Keratinocyte (primary cell): ENCODE results near the gene SLC6A9. TPM values are rescaled to one million over a fixed set of nuclear protein-coding genes. Genes with fewer than 3 reads are reported as not detected.

ENCODE experiments used
- DNase-seq: peaks from one replicate; pipeline ENCODE4 v3.0.0-alpha.2; 2011; ENCODE audit warnings: low read depth, missing footprints, low spot score
- FAIRE-seq: peaks from 2 replicates; lab custom pipeline; 2011; peaks lifted over from hg19 to GRCh38; lab: Jason Lieb, UNC
- H2AFZ ChIP-seq: 2 replicates; pipeline ENCODE4 v1.6.0; 2012; ENCODE audit warnings: low read length, control low read depth, inconsistent platforms; ENCODE audit not compliant: control insufficient read depth
- H3K27ac ChIP-seq: 2 replicates; pipeline ENCODE4 v1.5.1; 2011; ENCODE audit warnings: low read length; ENCODE audit not compliant: control insufficient read depth, insufficient read depth
- H3K27me3 ChIP-seq: 3 replicates; pipeline ENCODE4 v1.6.0; 2011; ENCODE audit warnings: low read length; ENCODE audit not compliant: control insufficient read depth, insufficient read depth; ENCODE audit errors: extremely low read depth
- H3K36me3 ChIP-seq, 2 experiments: 2 replicates in 1 of 2; 3 replicates in 1 of 2; pipeline ENCODE4 v1.5.1; 2011; ENCODE audit warnings: low read length in 2 of 2, mild to moderate bottlenecking in 1 of 2; ENCODE audit not compliant: control insufficient read depth in 2 of 2, insufficient read depth in 2 of 2; ENCODE audit errors: extremely low read depth in 1 of 2
- H3K4me1 ChIP-seq: 3 replicates; pipeline ENCODE4 v1.5.1; 2011; ENCODE audit warnings: low read length; ENCODE audit not compliant: control insufficient read depth, insufficient read depth; ENCODE audit errors: extremely low read depth
- H3K4me2 ChIP-seq: 3 replicates; pipeline ENCODE4 v1.6.0; 2011; ENCODE audit warnings: low read depth, low read length; ENCODE audit not compliant: control insufficient read depth, insufficient read depth; ENCODE audit errors: extremely low read depth
- H3K4me3 ChIP-seq, 3 experiments: fragments of 200-600 bp in 1 of 3; sonication (generic) in 1 of 3; 2 replicates in 2 of 3; 3 replicates in 1 of 3; pipeline ENCODE4 v1.5.1; 2011 to 2016; ENCODE audit warnings: low read length in 3 of 3, mild to moderate bottlenecking in 3 of 3, control low read depth in 2 of 3, inconsistent platforms in 1 of 3, low read depth in 1 of 3, mixed read lengths in 1 of 3, mixed run types in 1 of 3, moderate library complexity in 1 of 3; ENCODE audit not compliant: control insufficient read depth in 2 of 3, insufficient read depth in 2 of 3; ENCODE audit errors: extremely low read depth in 1 of 3
- H3K79me2 ChIP-seq: 2 replicates; pipeline ENCODE4 v1.6.0; 2012; ENCODE audit warnings: low read length; ENCODE audit not compliant: control insufficient read depth, insufficient read depth
- H3K9ac ChIP-seq: 3 replicates; pipeline ENCODE4 v1.6.0; 2011; ENCODE audit warnings: low read length; ENCODE audit not compliant: control insufficient read depth, insufficient read depth; ENCODE audit errors: extremely low read depth
- H3K9me1 ChIP-seq: 3 replicates; pipeline ENCODE4 v1.6.0; 2011; ENCODE audit warnings: low read length; ENCODE audit not compliant: control insufficient read depth, insufficient read depth; ENCODE audit errors: extremely low read depth
- H3K9me3 ChIP-seq: 2 replicates; pipeline ENCODE4 v1.5.1; 2012; ENCODE audit warnings: low read depth, low read length; ENCODE audit not compliant: control insufficient read depth
- H4K20me1 ChIP-seq: 3 replicates; pipeline ENCODE4 v1.6.0; 2011; ENCODE audit warnings: low read length; ENCODE audit not compliant: control insufficient read depth, insufficient read depth; ENCODE audit errors: extremely low read depth
- CTCF ChIP-seq, 3 experiments: IDR thresholded peaks in 1 of 3; conservative IDR thresholded peaks in 1 of 3; optimal IDR thresholded peaks in 1 of 3; 2 replicates in 2 of 3; 3 replicates in 1 of 3; pipeline versions ENCODE3 to v1.5.1; 2011; ENCODE audit warnings: low read length in 3 of 3, mild to moderate bottlenecking in 3 of 3, moderate library complexity in 2 of 3, control low read depth in 1 of 3, inconsistent platforms in 1 of 3; ENCODE audit not compliant: insufficient read depth in 2 of 3; ENCODE audit errors: extremely low read depth in 1 of 3
- EZH2 ChIP-seq: IDR thresholded peaks from one replicate; pipeline ENCODE4 v1.6.1; 2012; ENCODE audit warnings: inconsistent platforms, mild to moderate bottlenecking, low read length, moderate library complexity
- dilution Hi-C: fragments of 300-500 bp; cut with MboI; formaldehyde crosslinking; loops from one replicate; pipeline ENCODE4 v1.7.0; 2020; ENCODE audit warnings: low sequenced_read_pairs; ENCODE audit not compliant: extremely low pct_ligation_motif_present
- polyA plus RNA-seq, 5 experiments: library from polyadenylated mRNA; depleted of rRNA in 3 of 5; stranded (reverse) in 3 of 5; stranded (forward) in 1 of 5; unstranded in 1 of 5; fragments of >200 nt; gene quantifications; 1 replicate in 1 of 5; 2 replicates in 3 of 5; 3 replicates in 1 of 5; pipeline versions ENCODE4 v1.2.1 to v1.2.3, GENCODE V29; 2011 to 2012; ENCODE audit warnings: missing spikeins in 2 of 5, low read depth in 1 of 5, low replicate concordance in 1 of 5

The SLC6A9 gene
- polyA plus RNA-seq, 1 donor (not counting 4 experiments of a cell fraction or from before 2014, with no cell fraction given) = 5.3 TPM

GRCh38 chr1:44024031-44024902 lies 7.0 kb downstream of the SLC6A9 start:
- H3K27ac ChIP-seq = no peak overlapping the region
- peaks cover 4 to 21% of the 10 kb centered on the region in 2 experiments for H3K36me3 ChIP-seq

DNA sequence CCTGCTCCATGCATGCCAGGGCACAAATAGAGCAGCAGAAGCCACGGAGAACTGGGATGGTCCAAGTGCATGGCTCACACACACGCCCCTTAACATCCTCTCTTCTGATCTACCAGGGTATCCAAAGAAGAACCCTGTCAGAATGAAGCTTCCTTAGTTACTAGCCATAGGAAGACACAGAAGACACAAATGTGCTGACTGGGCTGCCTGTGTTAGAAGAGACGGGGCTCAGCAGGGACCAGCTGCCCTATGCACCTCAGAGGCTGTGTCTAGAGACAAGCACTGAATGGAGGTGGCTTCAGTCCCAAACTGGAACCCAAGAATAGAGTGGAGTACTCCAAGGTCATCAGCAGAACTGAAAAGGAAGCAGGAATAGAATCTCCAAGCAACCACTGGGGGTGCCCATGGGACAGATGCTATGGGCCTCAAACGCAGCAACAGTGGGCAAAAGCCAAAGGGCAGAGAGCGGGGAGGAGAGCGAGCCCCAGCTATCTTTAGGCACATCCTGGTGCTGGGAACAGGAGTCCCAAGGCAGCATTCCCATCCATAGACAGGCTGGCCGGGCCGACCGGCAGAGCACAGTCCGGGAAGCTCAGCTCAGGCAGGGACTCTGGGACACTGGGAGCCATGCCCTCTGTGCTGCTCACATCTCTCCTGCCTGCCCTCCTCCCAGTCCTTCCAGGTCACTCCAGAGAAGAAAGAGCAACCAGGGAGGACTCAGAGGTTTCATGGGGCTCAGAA lies 9.5 kb downstream of the SLC6A9 start:
- TF ChIP-seq CTCF (optimal IDR thresholded peaks at IDR 0.05 in 1 of 3, IDR thresholded peaks at IDR 0.05 in 1 of 3, conservative IDR thresholded peaks at IDR 0.05 in 1 of 3; ENCODE audit: extremely low read depth in 1 of 3, insufficient read depth in 2 of 3, low read length in 3 of 3) (no peak), EZH2 (no peak)
- Histone ChIP-seq H3K9me3 (no peaks in the 10 kb centered on the region), H4K20me1 (no peaks in the 10 kb centered on the region), H3K9ac (no peak overlapping the region), H2AFZ (no peak overlapping the region), H3K4me3 (no peak overlapping the region), H3K79me2 (no peaks in the 10 kb centered on the region), H3K36me3 (peaks cover 4 to 21% of the 10 kb centered on the region in 2 experiments), H3K27me3 (no peaks in the 10 kb centered on the region), H3K9me1 (no peaks in the 10 kb centered on the region), H3K27ac (no peak overlapping the region), H3K4me1 (peaks cover 4% of the 10 kb centered on the region), H3K4me2 (no peak overlapping the region)
- dilution Hi-C loops = no loop called here
- FAIRE-seq (no peak), DNase-seq (no peak)

More at GRCh38 chr1:44024031-44024902, 7.0 kb downstream of the SLC6A9 start:
- H2AFZ ChIP-seq = no peak overlapping the region
- no peaks in the 10 kb centered on the region for H4K20me1 ChIP-seq
- no peak overlapping the region for H3K4me2 ChIP-seq
- H3K4me1 ChIP-seq = peaks cover 18% of the 10 kb centered on the region
- dilution Hi-C loops = no loop called here
- no peaks in the 10 kb centered on the region for H3K27me3 ChIP-seq
- no peaks in the 10 kb centered on the region for H3K79me2 ChIP-seq
- H3K9me1 ChIP-seq = peaks cover 2% of the 10 kb centered on the region
- TF ChIP-seq EZH2 (no peak), CTCF (optimal IDR thresholded peaks at IDR 0.05 in 1 of 3, IDR thresholded peaks at IDR 0.05 in 1 of 3, conservative IDR thresholded peaks at IDR 0.05 in 1 of 3; ENCODE audit: extremely low read depth in 1 of 3, insufficient read depth in 2 of 3, low read length in 3 of 3) (no peak)
- H3K4me3 ChIP-seq = no peak overlapping the region
- H3K9ac ChIP-seq = no peak overlapping the region
- H3K9me3 ChIP-seq = no peaks in the 10 kb centered on the region
- FAIRE-seq (no peak), DNase-seq (no peak)
